HepG2 (cell line): Measurements from ENCODE around the gene TCP11L1. TPM values are rescaled to one million over a fixed set of nuclear protein-coding genes. Genes with fewer than 3 reads are reported as not detected.

Experiments used
- HDAC1 ChIP-seq: sonication (generic); formaldehyde crosslinking; IDR thresholded peaks from 2 replicates; pipeline ENCODE4 v1.5.1; 2020; ENCODE audit warnings: mild to moderate bottlenecking, missing genetic modification reagents
- IRF2 ChIP-seq: IDR thresholded peaks from 2 replicates; pipeline ENCODE4 v1.6.1; 2018; ENCODE audit warnings: missing genetic modification reagents, missing compliant biosample characterization
- KMT2B ChIP-seq: IDR thresholded peaks from 2 replicates; pipeline ENCODE4 v1.6.1; 2016; ENCODE audit warnings: missing genetic modification reagents, missing compliant biosample characterization
- RERE ChIP-seq: IDR thresholded peaks from 2 replicates; pipeline ENCODE4 v1.6.1; 2016; ENCODE audit warnings: low read depth, missing genetic modification reagents, missing compliant biosample characterization
- SRSF1 ChIP-seq: fragments of 200-400 bp; formaldehyde crosslinking; optimal IDR thresholded peaks from 2 replicates; pipeline ENCODE3; 2017; ENCODE audit warnings: mild to moderate bottlenecking, low read depth, low read length, moderate library complexity
- TOPORS ChIP-seq: sonication (generic); formaldehyde crosslinking; IDR thresholded peaks from 2 replicates; pipeline ENCODE4 v1.8.0; 2023; ENCODE audit warnings: mild to moderate bottlenecking, missing genetic modification reagents
- ZBTB1 ChIP-seq: sonication (generic); formaldehyde crosslinking; IDR thresholded peaks from 2 replicates; pipeline ENCODE4 v1.4.0; 2020; ENCODE audit warnings: missing genetic modification reagents, borderline replicate concordance
- ZMAT5 ChIP-seq: sonication (generic); formaldehyde crosslinking; IDR thresholded peaks from 2 replicates; pipeline ENCODE4 v1.5.0; 2020; ENCODE audit warnings: mild to moderate bottlenecking, low read depth, missing genetic modification reagents, borderline replicate concordance
- ZNF678 ChIP-seq: sonication (generic); formaldehyde crosslinking; IDR thresholded peaks from 2 replicates; pipeline ENCODE4 v1.4.0; 2020; ENCODE audit warnings: mild to moderate bottlenecking, missing genetic modification reagents
- ZNF788 ChIP-seq: sonication (generic); formaldehyde crosslinking; IDR thresholded peaks from 2 replicates; pipeline ENCODE4 v1.5.0; 2020; ENCODE audit warnings: mild to moderate bottlenecking, missing genetic modification reagents, borderline replicate concordance
- polyA plus RNA-seq, 8 experiments: library from polyadenylated mRNA; depleted of rRNA in 3 of 8; stranded (reverse) in 7 of 8; unstranded in 1 of 8; fragments of >200 nt; fragmentation: Illumina TruSeq in 4 of 8; extraction: Trizol in 4 of 8; gene quantifications; 2 replicates each; pipeline versions ENCODE4 v1.2.1 to v1.2.3, GENCODE V29; 2011 to 2016; ENCODE audit warnings: low read depth in 4 of 8, missing spikeins in 1 of 8, mixed read lengths in 1 of 8; ENCODE audit not compliant: insufficient read depth in 1 of 8
- total RNA-seq, 5 experiments: library from RNA; depleted of rRNA; stranded (reverse); fragments of >200 nt; fragmentation: Illumina TruSeq; extraction: Trizol; gene quantifications; 2 replicates each; pipeline ENCODE4 v1.2.3, GENCODE V29; 2016; ENCODE audit warnings: low read depth in 1 of 5

The TCP11L1 gene
- total and polyA plus RNA-seq, 2 of the 13 experiments (the other 11 are each of a cell fraction or from before 2014, with no cell fraction given), result 7.9 to 10.1 TPM

- no peak for TF ChIP-seq SRSF1
- no peak for TF ChIP-seq ZMAT5 (CRISPR knock-in tag)
- no peak for TF ChIP-seq RERE (CRISPR knock-in tag)
- TF ChIP-seq IRF2 (CRISPR knock-in tag), result no peak
- no peak for TF ChIP-seq ZNF678
- TF ChIP-seq TOPORS (CRISPR knock-in tag), result no peak
- no peak for TF ChIP-seq KMT2B (CRISPR knock-in tag)
- no peak for TF ChIP-seq ZNF788 (CRISPR knock-in tag)
- no peak for TF ChIP-seq ZBTB1
- TF ChIP-seq HDAC1 (CRISPR knock-in tag), result no peak
These were observed 47.5 kb upstream of the TCP11L1 start (continued) for GRCh38 chr11:32991898-32992297.
